C4-2B (cell line): Measurements from ENCODE around the gene KCNJ9.

Experiments used
- ZFX ChIP-seq: fragments of 450-650 bp; IDR thresholded peaks from 2 replicates; pipeline ENCODE4 v1.6.1; 2017
- TF ChIP-seq, protein P1 (sequence below): fragments of 450-650 bp; conservative IDR thresholded peaks from 2 replicates; pipeline ENCODE4 v1.5.1; 2017; ENCODE audit warnings: mild to moderate bottlenecking

DNA sequence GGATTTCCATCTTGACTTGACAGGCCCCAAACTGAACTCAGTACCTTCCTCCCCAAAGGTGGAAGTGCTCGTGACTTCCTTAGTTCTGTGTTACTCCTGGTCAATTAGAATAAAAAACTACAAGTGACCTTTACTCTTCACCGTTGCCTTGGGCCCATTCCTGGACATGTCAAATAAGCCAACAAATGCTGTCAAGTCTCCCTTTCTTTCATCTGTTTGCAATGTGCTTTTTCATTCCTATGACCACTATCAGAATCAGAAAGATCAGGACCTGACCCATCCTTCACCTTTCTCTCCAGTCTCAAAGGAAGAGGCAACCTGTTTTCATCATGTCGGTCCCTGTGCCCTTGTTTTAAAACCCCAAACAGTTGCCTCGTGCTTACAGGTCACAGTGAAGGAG lies 6.5 kb upstream of the KCNJ9 start:
- TF ChIP-seq, protein P1, sequence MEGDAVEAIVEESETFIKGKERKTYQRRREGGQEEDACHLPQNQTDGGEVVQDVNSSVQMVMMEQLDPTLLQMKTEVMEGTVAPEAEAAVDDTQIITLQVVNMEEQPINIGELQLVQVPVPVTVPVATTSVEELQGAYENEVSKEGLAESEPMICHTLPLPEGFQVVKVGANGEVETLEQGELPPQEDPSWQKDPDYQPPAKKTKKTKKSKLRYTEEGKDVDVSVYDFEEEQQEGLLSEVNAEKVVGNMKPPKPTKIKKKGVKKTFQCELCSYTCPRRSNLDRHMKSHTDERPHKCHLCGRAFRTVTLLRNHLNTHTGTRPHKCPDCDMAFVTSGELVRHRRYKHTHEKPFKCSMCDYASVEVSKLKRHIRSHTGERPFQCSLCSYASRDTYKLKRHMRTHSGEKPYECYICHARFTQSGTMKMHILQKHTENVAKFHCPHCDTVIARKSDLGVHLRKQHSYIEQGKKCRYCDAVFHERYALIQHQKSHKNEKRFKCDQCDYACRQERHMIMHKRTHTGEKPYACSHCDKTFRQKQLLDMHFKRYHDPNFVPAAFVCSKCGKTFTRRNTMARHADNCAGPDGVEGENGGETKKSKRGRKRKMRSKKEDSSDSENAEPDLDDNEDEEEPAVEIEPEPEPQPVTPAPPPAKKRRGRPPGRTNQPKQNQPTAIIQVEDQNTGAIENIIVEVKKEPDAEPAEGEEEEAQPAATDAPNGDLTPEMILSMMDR: no peak
- no peak for TF ChIP-seq ZFX
